MCF 10A (cell line): ENCODE measurements around the gene VPS13C. TPM values are rescaled to one million over a fixed set of nuclear protein-coding genes. Genes with fewer than 3 reads are reported as not detected.

Experiments
- BruUV-seq: library from RNA; stranded (reverse); fragments of 400-500 nt; replicated peaks from 2 replicates; lab custom pipeline; 2021; lab: Mats Ljungman, UMichigan
- CTCF ChIA-PET: fragments of 300-600 bp; sonication (Branson Sonifier 250); formaldehyde crosslinking; extraction: SDS; loops from one replicate; lab custom pipeline; 2021; ENCODE audit warnings: antibody characterized with exemption, inconsistent platforms; lab: Yijun Ruan, JAX
- POLR2A ChIA-PET: fragments of 300-600, 350-650 bp; sonication (Branson Sonifier 250); formaldehyde crosslinking; extraction: SDS; loops from one replicate; lab custom pipeline; 2020; ENCODE audit warnings: antibody characterized with exemption, inconsistent platforms; lab: Yijun Ruan, JAX
- DNase-seq: peaks from one replicate; pipeline ENCODE4 v3.0.0-alpha.2; 2018; ENCODE audit not compliant: unreplicated experiment
- H3K27ac Mint-ChIP-seq: one replicate; pipeline ENCODE4 v1.8.0; 2022; ENCODE audit warnings: mild to moderate bottlenecking, low read depth, mixed read lengths; ENCODE audit not compliant: unreplicated experiment
- H3K27me3 Mint-ChIP-seq: one replicate; pipeline ENCODE4 v1.8.0; 2022; ENCODE audit warnings: mixed read lengths; ENCODE audit not compliant: insufficient read depth, unreplicated experiment
- H3K36me3 Mint-ChIP-seq: one replicate; pipeline ENCODE4 v1.8.0; 2022; ENCODE audit warnings: mild to moderate bottlenecking, moderate library complexity, mixed read lengths; ENCODE audit not compliant: insufficient read depth, unreplicated experiment
- H3K4me1 Mint-ChIP-seq: one replicate; pipeline ENCODE4 v1.8.0; 2022; ENCODE audit warnings: mixed read lengths; ENCODE audit not compliant: insufficient read depth, unreplicated experiment
- H3K4me3 Mint-ChIP-seq: one replicate; pipeline ENCODE4 v1.8.0; 2022; ENCODE audit warnings: mild to moderate bottlenecking, moderate library complexity, mixed read lengths; ENCODE audit not compliant: unreplicated experiment
- H3K9me3 Mint-ChIP-seq: one replicate; pipeline ENCODE4 v1.8.0; 2022; ENCODE audit warnings: mixed read lengths; ENCODE audit not compliant: unreplicated experiment
- intact Hi-C: fragments of 100-400 bp; cut with micrococcal nuclease; formaldehyde crosslinking; loops from 2 replicates; pipeline ENCODE4 v1.14.1; 2022
- total RNA-seq: library from RNA; stranded (reverse); gene quantifications from 2 replicates; pipeline ENCODE4 v1.2.3, GENCODE V29; 2022
- TF ChIP-seq, protein P1 (sequence below): fragments of 200-600 bp; IDR thresholded peaks from one replicate; pipeline ENCODE4 v1.8.0; 2022; ENCODE audit warnings: antibody characterized with exemption, mild to moderate bottlenecking; ENCODE audit not compliant: unreplicated experiment

Gene VPS13C
- total RNA-seq, 1 experiment from 2014 or later: 47.4 TPM

GRCh38 chr15:61938249-61938648, 122.0 kb downstream of the VPS13C start:
- Mint-ChIP-seq H3K4me1 (no peaks in the 10 kb centered on the region), H3K4me3 (no peak overlapping the region), H3K36me3 (peaks cover 50% of the 10 kb centered on the region), H3K27ac (no peak overlapping the region), H3K27me3 (no peaks in the 10 kb centered on the region), H3K9me3 (no peaks in the 10 kb centered on the region)
- intact Hi-C loops: no loop called here
- DNase-seq: no peak
- CTCF ChIA-PET: interaction anchor here (0.6 kb wide), 1 partner anchor 1418 kb away, joined by 3 read pairs; no protein-coding TSS in a partner anchor
- TF ChIP-seq, protein P1, sequence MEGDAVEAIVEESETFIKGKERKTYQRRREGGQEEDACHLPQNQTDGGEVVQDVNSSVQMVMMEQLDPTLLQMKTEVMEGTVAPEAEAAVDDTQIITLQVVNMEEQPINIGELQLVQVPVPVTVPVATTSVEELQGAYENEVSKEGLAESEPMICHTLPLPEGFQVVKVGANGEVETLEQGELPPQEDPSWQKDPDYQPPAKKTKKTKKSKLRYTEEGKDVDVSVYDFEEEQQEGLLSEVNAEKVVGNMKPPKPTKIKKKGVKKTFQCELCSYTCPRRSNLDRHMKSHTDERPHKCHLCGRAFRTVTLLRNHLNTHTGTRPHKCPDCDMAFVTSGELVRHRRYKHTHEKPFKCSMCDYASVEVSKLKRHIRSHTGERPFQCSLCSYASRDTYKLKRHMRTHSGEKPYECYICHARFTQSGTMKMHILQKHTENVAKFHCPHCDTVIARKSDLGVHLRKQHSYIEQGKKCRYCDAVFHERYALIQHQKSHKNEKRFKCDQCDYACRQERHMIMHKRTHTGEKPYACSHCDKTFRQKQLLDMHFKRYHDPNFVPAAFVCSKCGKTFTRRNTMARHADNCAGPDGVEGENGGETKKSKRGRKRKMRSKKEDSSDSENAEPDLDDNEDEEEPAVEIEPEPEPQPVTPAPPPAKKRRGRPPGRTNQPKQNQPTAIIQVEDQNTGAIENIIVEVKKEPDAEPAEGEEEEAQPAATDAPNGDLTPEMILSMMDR: no peak
- POLR2A ChIA-PET: no interaction called here
- BruUV-seq: no TSS peak

- ChIA-PET CTCF (no interaction called here), POLR2A (interaction anchor here (0.6 to 1.2 kb wide), 3 partner anchors 27 to 310 kb away, joined by 3 to 5 read pairs (median 3); partner anchors contain the start of gene VPS13C)
- BruUV-seq: no TSS peak
- Mint-ChIP-seq H3K4me1 (no peaks in the 10 kb centered on the region), H3K27me3 (no peaks in the 10 kb centered on the region), H3K4me3 (no peak overlapping the region), H3K27ac (no peak overlapping the region), H3K36me3 (peaks cover 40% of the 10 kb centered on the region), H3K9me3 (no peaks in the 10 kb centered on the region)
- TF ChIP-seq, protein P1: no peak
- intact Hi-C loops: no loop called here
- DNase-seq: no peak
Observed at GRCh38 chr15:61936528-61937195, 123.6 kb downstream of the VPS13C start.

- no TSS peak for BruUV-seq
- Mint-ChIP-seq H3K27me3 (no peaks in the 10 kb centered on the region), H3K36me3 (peaks cover 42% of the 10 kb centered on the region), H3K9me3 (no peaks in the 10 kb centered on the region), H3K4me1 (no peaks in the 10 kb centered on the region), H3K4me3 (no peak overlapping the region), H3K27ac (no peak overlapping the region)
- DNase-seq: peak; percentile 13
- intact Hi-C loops: no loop called here
- POLR2A ChIA-PET: interaction anchor here (1.2 kb wide), 1 partner anchor 125 kb away, joined by 3 read pairs; the partner anchor contains the start of gene VPS13C
- TF ChIP-seq, protein P1: no peak
- CTCF ChIA-PET: interaction anchor here (0.6 kb wide), 1 partner anchor 409 kb away, joined by 3 read pairs; no protein-coding TSS in a partner anchor
Observed at GRCh38 chr15:61935493-61935892, 124.8 kb downstream of the VPS13C start.

DNA sequence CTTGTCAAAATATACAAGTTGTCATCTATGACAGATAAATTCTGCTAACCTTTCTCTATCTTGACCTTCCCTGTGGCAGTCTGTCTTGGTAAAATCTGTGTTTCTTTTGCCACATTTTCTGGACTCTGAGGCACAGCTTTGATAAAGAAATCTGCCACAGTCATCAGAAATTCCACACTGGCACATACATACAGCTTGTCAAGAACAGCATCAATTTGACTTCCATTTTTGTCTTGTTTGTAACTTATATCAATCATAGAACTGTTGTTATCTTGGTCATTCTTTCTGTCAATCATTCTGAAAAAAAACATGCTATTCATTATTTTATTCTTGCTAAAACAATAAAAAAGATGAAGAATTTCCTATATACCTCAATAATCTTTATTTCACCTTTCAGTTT, 130.8 kb downstream of the VPS13C start:
- ChIA-PET POLR2A (no interaction called here), CTCF (interaction anchor here (0.6 to 0.7 kb wide), 3 partner anchors 213 to 412 kb away, joined by 3 to 4 read pairs (median 3); no protein-coding TSS in a partner anchor)
- no peak overlapping the region for H3K4me3 Mint-ChIP-seq
- H3K36me3 Mint-ChIP-seq: peaks cover 48% of the 10 kb centered on the region
- no peaks in the 10 kb centered on the region for H3K9me3 Mint-ChIP-seq
- TF ChIP-seq, protein P1: no peak
- BruUV-seq: no TSS peak
- intact Hi-C loops: no loop called here
- H3K27me3 Mint-ChIP-seq: no peaks in the 10 kb centered on the region
- no peaks in the 10 kb centered on the region for H3K4me1 Mint-ChIP-seq
- H3K27ac Mint-ChIP-seq: peak overlapping the region; percentile 50
- DNase-seq: no peak
